IMR-90 (cell line): ENCODE data around the gene LHFPL3. TPM values are rescaled to one million over a fixed set of nuclear protein-coding genes. Genes with fewer than 3 reads are reported as not detected.

Experiments
- ATAC-seq: fragments of 200-7000 bp; cut with Tn5 transposase; 2 replicates; pipeline ENCODE4 v1.9.1; 2020; ENCODE audit warnings: low read depth, mild to moderate bottlenecking, moderate library complexity
- BruUV-seq: library from RNA; stranded (reverse); fragments of 400-500 nt; replicated peaks from 2 replicates; lab custom pipeline; 2021; lab: Mats Ljungman, UMichigan
- CTCF ChIA-PET: fragments of 300-600 bp; formaldehyde crosslinking; extraction: SDS; loops from one replicate; lab custom pipeline; 2021; ENCODE audit warnings: antibody characterized with exemption; lab: Yijun Ruan, JAX
- POLR2A ChIA-PET: fragments of 300-600 bp; sonication (Branson Sonifier 250); formaldehyde crosslinking; loops from one replicate; lab custom pipeline; 2022; ENCODE audit warnings: antibody characterized with exemption; ENCODE audit not compliant: unreplicated experiment; lab: Charles Lee
- DNase-seq: peaks from one replicate; pipeline ENCODE4 v3.0.0; 2013
- H2AFZ ChIP-seq: replicated peaks from 2 replicates; pipeline ENCODE3; 2013; ENCODE audit warnings: low read length, mild to moderate bottlenecking; ENCODE audit not compliant: poor library complexity
- H2AK5ac ChIP-seq: 2 replicates; pipeline ENCODE4 v1.6.1; 2013; ENCODE audit warnings: low read depth, low read length, inconsistent platforms
- H2AK9ac ChIP-seq: replicated peaks from 2 replicates; pipeline ENCODE3; 2013; ENCODE audit warnings: mild to moderate bottlenecking, low read depth, low read length, moderate library complexity; ENCODE audit not compliant: poor library complexity
- H2BK120ac ChIP-seq: 2 replicates; pipeline ENCODE4 v1.6.1; 2013; ENCODE audit warnings: low read depth, low read length, inconsistent platforms
- H2BK15ac ChIP-seq: 3 replicates; pipeline ENCODE4 v1.6.1; 2013; ENCODE audit warnings: low read depth, low read length, inconsistent platforms
- H2BK20ac ChIP-seq: 2 replicates; pipeline ENCODE4 v1.6.1; 2013; ENCODE audit warnings: low read depth, mild to moderate bottlenecking, inconsistent platforms, low read length, moderate library complexity
- H2BK5ac ChIP-seq: 2 replicates; pipeline ENCODE4 v1.6.1; 2013; ENCODE audit warnings: mild to moderate bottlenecking, low read depth, low read length, inconsistent platforms; ENCODE audit not compliant: poor library complexity, severe bottlenecking
- H3K14ac ChIP-seq: replicated peaks from 2 replicates; pipeline ENCODE4 v1.6.1; 2013; ENCODE audit warnings: low read depth, low read length, inconsistent platforms
- H3K18ac ChIP-seq: 2 replicates; pipeline ENCODE4 v1.6.1; 2013; ENCODE audit warnings: low read depth, low read length, control low read depth
- H3K23ac ChIP-seq: 2 replicates; pipeline ENCODE4 v1.6.1; 2013; ENCODE audit warnings: low read depth, low read length, inconsistent platforms
- H3K27ac ChIP-seq: 2 replicates; pipeline ENCODE4 v1.5.1; 2013; ENCODE audit warnings: mild to moderate bottlenecking, control low read depth, low read length; ENCODE audit not compliant: insufficient read depth
- H3K27me3 ChIP-seq: 2 replicates; pipeline ENCODE4 v1.6.1; 2013; ENCODE audit warnings: low read length; ENCODE audit not compliant: control insufficient read depth, insufficient read depth
- H3K36me3 ChIP-seq: 2 replicates; pipeline ENCODE4 v1.6.1; 2013; ENCODE audit warnings: low read length, mixed read lengths; ENCODE audit not compliant: control insufficient read depth, insufficient read depth
- H3K4ac ChIP-seq: 2 replicates; pipeline ENCODE4 v1.6.1; 2013; ENCODE audit warnings: low read depth, low read length, inconsistent platforms
- H3K4me1 ChIP-seq: 2 replicates; pipeline ENCODE4 v1.6.1; 2013; ENCODE audit warnings: low read length, mixed read lengths; ENCODE audit not compliant: control insufficient read depth, insufficient read depth
- H3K4me2 ChIP-seq: 2 replicates; pipeline ENCODE4 v1.6.1; 2013; ENCODE audit warnings: low read depth, mild to moderate bottlenecking, control low read depth, low read length, moderate library complexity
- H3K4me3 ChIP-seq: 2 replicates; pipeline ENCODE4 v1.5.1; 2013; ENCODE audit warnings: low read depth, mild to moderate bottlenecking, control low read depth, low read length, moderate library complexity; ENCODE audit not compliant: insufficient read depth
- H3K56ac ChIP-seq: 2 replicates; pipeline ENCODE4 v1.6.1; 2013; ENCODE audit warnings: low read length, inconsistent platforms; ENCODE audit not compliant: insufficient read depth; ENCODE audit errors: extremely low read depth
- H3K79me1 ChIP-seq, 2 experiments: 2 replicates each; pipeline ENCODE4 v1.6.1; 2013; ENCODE audit warnings: low read length in 2 of 2, inconsistent platforms in 1 of 2, low read depth in 1 of 2
- H3K9ac ChIP-seq: 2 replicates; pipeline ENCODE4 v1.6.1; 2013; ENCODE audit warnings: low read depth, low read length, control low read depth
- H3K9me1 ChIP-seq: 2 replicates; pipeline ENCODE4 v1.6.1; 2013; ENCODE audit warnings: low read length, inconsistent platforms; ENCODE audit not compliant: insufficient read depth
- H3K9me3 ChIP-seq: 2 replicates; pipeline ENCODE4 v1.6.1; 2013; ENCODE audit warnings: low read length; ENCODE audit not compliant: control insufficient read depth, insufficient read depth
- H4K20me1 ChIP-seq: 2 replicates; pipeline ENCODE4 v1.6.1; 2013; ENCODE audit warnings: low read length, inconsistent platforms; ENCODE audit not compliant: insufficient read depth
- H4K5ac ChIP-seq: 2 replicates; pipeline ENCODE4 v1.6.1; 2013; ENCODE audit warnings: mild to moderate bottlenecking, low read depth, low read length, control low read depth
- H4K8ac ChIP-seq, 2 experiments: 2 replicates each; pipeline ENCODE4 v1.6.1; 2013; ENCODE audit warnings: low read depth in 2 of 2, low read length in 2 of 2, control low read depth in 1 of 2, inconsistent platforms in 1 of 2
- H4K91ac ChIP-seq: 2 replicates; pipeline ENCODE4 v1.6.1; 2013; ENCODE audit warnings: low read depth, low read length, inconsistent platforms; ENCODE audit not compliant: insufficient read depth
- BHLHE40 ChIP-seq: fragments of 150-350 bp; IDR thresholded peaks from 2 replicates; pipeline ENCODE4 v1.6.1; 2016; ENCODE audit warnings: mild to moderate bottlenecking, low read depth, low read length
- CEBPB ChIP-seq: IDR thresholded peaks from 2 replicates; pipeline ENCODE4 v1.6.1; 2012; ENCODE audit warnings: low read depth, low read length, improper control_type of control experiment
- CHD1 ChIP-seq: IDR thresholded peaks from 2 replicates; pipeline ENCODE4 v1.6.1; 2012; ENCODE audit warnings: low read depth, low read length, improper control_type of control experiment
- FOS ChIP-seq: fragments of 150-350 bp; IDR thresholded peaks from 2 replicates; pipeline ENCODE4 v1.6.1; 2016; ENCODE audit warnings: low read depth, low read length
- MAFK ChIP-seq: IDR thresholded peaks from 2 replicates; pipeline ENCODE4 v1.6.1; 2012; ENCODE audit warnings: low read depth, low read length, improper control_type of control experiment
- MAZ ChIP-seq: IDR thresholded peaks from 2 replicates; pipeline ENCODE4 v1.6.1; 2012; ENCODE audit warnings: low read depth, mild to moderate bottlenecking, low read length, improper control_type of control experiment, moderate library complexity, borderline replicate concordance
- MXI1 ChIP-seq: IDR thresholded peaks from 2 replicates; pipeline ENCODE4 v1.6.1; 2012; ENCODE audit warnings: low read depth, mild to moderate bottlenecking, low read length, moderate library complexity, borderline replicate concordance
- NFE2L2 ChIP-seq: fragments of 150-350 bp; IDR thresholded peaks from 2 replicates; pipeline ENCODE4 v1.6.1; 2016; ENCODE audit warnings: low read depth, mild to moderate bottlenecking, low read length
- POLR2A ChIP-seq: IDR thresholded peaks from 2 replicates; pipeline ENCODE4 v1.6.1; 2012; ENCODE audit warnings: mild to moderate bottlenecking, low read depth, low read length
- RAD21 ChIP-seq: IDR thresholded peaks from 2 replicates; pipeline ENCODE4 v1.6.1; 2012; ENCODE audit warnings: low read length, improper control_type of control experiment
- RCOR1 ChIP-seq: IDR thresholded peaks from 2 replicates; pipeline ENCODE4 v1.6.1; 2012; ENCODE audit warnings: mild to moderate bottlenecking, low read length, improper control_type of control experiment; ENCODE audit not compliant: insufficient replicate concordance
- RFX5 ChIP-seq: IDR thresholded peaks from 2 replicates; pipeline ENCODE4 v1.8.0; 2012; ENCODE audit warnings: low read depth, mild to moderate bottlenecking, low read length, moderate library complexity
- SMC3 ChIP-seq: fragments of 150-350 bp; IDR thresholded peaks from 2 replicates; pipeline ENCODE4 v1.6.1; 2016; ENCODE audit warnings: low read depth, mild to moderate bottlenecking, antibody characterized with exemption, low read length, moderate library complexity
- dilution Hi-C: fragments of 300-500 bp; cut with HindIII; formaldehyde crosslinking; loops from one replicate; pipeline ENCODE4 v1.14.3; 2018; ENCODE audit warnings: low sequenced_read_pairs; ENCODE audit not compliant: unreplicated experiment
- in situ Hi-C: fragments of 300-500 bp; cut with MboI; formaldehyde crosslinking; loops from 3 replicates; pipeline ENCODE4 v1.14.3; 2019; ENCODE audit warnings: low sequenced_read_pairs, inconsistent platforms, mixed read lengths
- intact Hi-C: fragments of 100-400 bp; cut with micrococcal nuclease; formaldehyde crosslinking; loops from 2 replicates; pipeline ENCODE4 v1.10.0; 2022
- polyA plus RNA-seq, 3 experiments: library from polyadenylated mRNA; depleted of rRNA; stranded (reverse); fragments of >200 nt; gene quantifications; 2 replicates each; pipeline ENCODE4 v1.2.3, GENCODE V29; 2012; ENCODE audit warnings: low replicate concordance in 1 of 3
- total RNA-seq: library from RNA; depleted of rRNA; stranded (reverse); fragments of >200 nt; gene quantifications from 2 replicates; pipeline ENCODE4 v1.2.3, GENCODE V29; 2012
- TF ChIP-seq, protein P1 (sequence below): fragments of 150-350 bp; IDR thresholded peaks from 2 replicates; pipeline ENCODE4 v1.6.1; 2017; ENCODE audit warnings: mild to moderate bottlenecking, antibody characterized with exemption, low read length, low read depth
- TF ChIP-seq, protein P2 (sequence below): fragments of 150-350 bp; IDR thresholded peaks from 2 replicates; pipeline ENCODE4 v1.6.1; 2016; ENCODE audit warnings: low read depth, mild to moderate bottlenecking, low read length, moderate library complexity, borderline replicate concordance
- TF ChIP-seq, protein P3 (sequence below): conservative IDR thresholded peaks from 2 replicates; pipeline ENCODE4 v1.5.1; 2012; ENCODE audit warnings: mild to moderate bottlenecking, low read depth, low read length, improper control_type of control experiment

Gene LHFPL3
- total and polyA plus RNA-seq, 2 of the 4 experiments (the other 2 are of a cell fraction), result not detected

DNA sequence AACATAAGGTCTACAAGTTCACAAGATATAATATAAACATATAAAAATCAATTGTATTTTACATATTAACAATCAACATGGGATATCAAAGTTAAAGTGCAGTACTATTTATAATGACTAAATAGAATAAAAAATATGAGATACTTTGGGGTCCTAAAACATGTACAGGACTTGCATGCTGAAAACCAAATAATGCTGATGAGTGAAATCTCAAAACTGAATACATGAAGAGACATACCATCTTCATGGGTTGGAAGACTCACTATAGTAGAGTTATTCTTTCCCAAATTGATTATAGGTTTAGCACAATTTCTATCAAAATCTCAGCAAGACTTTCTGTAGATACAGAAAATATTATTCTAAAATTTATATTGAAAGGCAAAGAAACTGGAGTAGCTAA is 181.5 kb downstream of the LHFPL3 start:
- H3K56ac ChIP-seq, result no peak overlapping the region
- TF ChIP-seq, protein P1, sequence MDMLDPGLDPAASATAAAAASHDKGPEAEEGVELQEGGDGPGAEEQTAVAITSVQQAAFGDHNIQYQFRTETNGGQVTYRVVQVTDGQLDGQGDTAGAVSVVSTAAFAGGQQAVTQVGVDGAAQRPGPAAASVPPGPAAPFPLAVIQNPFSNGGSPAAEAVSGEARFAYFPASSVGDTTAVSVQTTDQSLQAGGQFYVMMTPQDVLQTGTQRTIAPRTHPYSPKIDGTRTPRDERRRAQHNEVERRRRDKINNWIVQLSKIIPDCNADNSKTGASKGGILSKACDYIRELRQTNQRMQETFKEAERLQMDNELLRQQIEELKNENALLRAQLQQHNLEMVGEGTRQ, result no peak
- TF ChIP-seq RCOR1, result no peak
- TF ChIP-seq SMC3, result no peak
- TF ChIP-seq CEBPB, result no peak
- TF ChIP-seq RFX5, result no peak
- TF ChIP-seq, protein P2, sequence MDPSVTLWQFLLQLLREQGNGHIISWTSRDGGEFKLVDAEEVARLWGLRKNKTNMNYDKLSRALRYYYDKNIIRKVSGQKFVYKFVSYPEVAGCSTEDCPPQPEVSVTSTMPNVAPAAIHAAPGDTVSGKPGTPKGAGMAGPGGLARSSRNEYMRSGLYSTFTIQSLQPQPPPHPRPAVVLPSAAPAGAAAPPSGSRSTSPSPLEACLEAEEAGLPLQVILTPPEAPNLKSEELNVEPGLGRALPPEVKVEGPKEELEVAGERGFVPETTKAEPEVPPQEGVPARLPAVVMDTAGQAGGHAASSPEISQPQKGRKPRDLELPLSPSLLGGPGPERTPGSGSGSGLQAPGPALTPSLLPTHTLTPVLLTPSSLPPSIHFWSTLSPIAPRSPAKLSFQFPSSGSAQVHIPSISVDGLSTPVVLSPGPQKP, result no peak
- no peak for TF ChIP-seq RAD21
- no peak for TF ChIP-seq POLR2A
- no peak for TF ChIP-seq MXI1
- no peak for TF ChIP-seq BHLHE40
- no peak for TF ChIP-seq MAZ
- TF ChIP-seq NFE2L2, result no peak
- TF ChIP-seq, protein P3, sequence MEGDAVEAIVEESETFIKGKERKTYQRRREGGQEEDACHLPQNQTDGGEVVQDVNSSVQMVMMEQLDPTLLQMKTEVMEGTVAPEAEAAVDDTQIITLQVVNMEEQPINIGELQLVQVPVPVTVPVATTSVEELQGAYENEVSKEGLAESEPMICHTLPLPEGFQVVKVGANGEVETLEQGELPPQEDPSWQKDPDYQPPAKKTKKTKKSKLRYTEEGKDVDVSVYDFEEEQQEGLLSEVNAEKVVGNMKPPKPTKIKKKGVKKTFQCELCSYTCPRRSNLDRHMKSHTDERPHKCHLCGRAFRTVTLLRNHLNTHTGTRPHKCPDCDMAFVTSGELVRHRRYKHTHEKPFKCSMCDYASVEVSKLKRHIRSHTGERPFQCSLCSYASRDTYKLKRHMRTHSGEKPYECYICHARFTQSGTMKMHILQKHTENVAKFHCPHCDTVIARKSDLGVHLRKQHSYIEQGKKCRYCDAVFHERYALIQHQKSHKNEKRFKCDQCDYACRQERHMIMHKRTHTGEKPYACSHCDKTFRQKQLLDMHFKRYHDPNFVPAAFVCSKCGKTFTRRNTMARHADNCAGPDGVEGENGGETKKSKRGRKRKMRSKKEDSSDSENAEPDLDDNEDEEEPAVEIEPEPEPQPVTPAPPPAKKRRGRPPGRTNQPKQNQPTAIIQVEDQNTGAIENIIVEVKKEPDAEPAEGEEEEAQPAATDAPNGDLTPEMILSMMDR, result no peak
- no peak for TF ChIP-seq CHD1
- no peak for TF ChIP-seq FOS
- no peak for TF ChIP-seq MAFK
- H4K20me1 ChIP-seq, result no peaks in the 10 kb centered on the region
- H3K23ac ChIP-seq, result no peak overlapping the region
- DNase-seq, result no peak
- H4K91ac ChIP-seq, result no peak overlapping the region
- H2BK20ac ChIP-seq, result no peak overlapping the region
- H3K79me1 ChIP-seq, result no peaks in the 10 kb centered on the region
- no peaks in the 10 kb centered on the region for H3K27me3 ChIP-seq
- ChIA-PET CTCF (no interaction called here), POLR2A (no interaction called here)
- ATAC-seq, result no peak
- H4K5ac ChIP-seq, result no peak overlapping the region
- dilution Hi-C loops (no loop called here), intact Hi-C loops (no loop called here), in situ Hi-C loops (no loop called here)
- H3K27ac ChIP-seq, result no peak overlapping the region
- no TSS peak for BruUV-seq
- no peaks in the 10 kb centered on the region for H3K9me1 ChIP-seq
- H2BK15ac ChIP-seq, result no peak overlapping the region
- no peak overlapping the region for H2AFZ ChIP-seq
- no peak overlapping the region for H2BK5ac ChIP-seq
- no peak overlapping the region for H2AK5ac ChIP-seq
- H3K18ac ChIP-seq, result no peak overlapping the region
- H2AK9ac ChIP-seq, result no peak overlapping the region
- no peak overlapping the region for H3K9ac ChIP-seq
- no peak overlapping the region for H3K4me2 ChIP-seq
- H3K36me3 ChIP-seq, result no peaks in the 10 kb centered on the region
- no peak overlapping the region for H3K4ac ChIP-seq
- no peak overlapping the region for H2BK120ac ChIP-seq
- no peak overlapping the region for H3K14ac ChIP-seq
- no peak overlapping the region for H4K8ac ChIP-seq
- H3K4me3 ChIP-seq, result no peak overlapping the region
- H3K9me3 ChIP-seq, result no peaks in the 10 kb centered on the region
- no peaks in the 10 kb centered on the region for H3K4me1 ChIP-seq
